ENCODE results near the gene COL6A3.

GRCh38 chr2:237319887-237320286 is 94.1 kb downstream of the COL6A3 start:
- TF ChIP-seq CTCF (conservative IDR thresholded peaks at IDR 0.05; ENCODE audit: low read depth, low read length) (no peak), EZH2 (IDR thresholded peaks at IDR 0.05; ENCODE audit: borderline replicate concordance, low read depth, low read length, poor library complexity, severe bottlenecking) (no peak)

All from A673 (cell line).